Stimulated activated CD4-positive, alpha-beta T cell treated with anti-CD3 and anti-CD28 coated beads, Interleukin-2, amount 100 ng/mL, for 4 hours (primary cell): Measurements from ENCODE around the gene RBMY1E.
"Not testable (repeated sequence)": the region's sequence is repeated elsewhere in the genome, so short reads cannot be mapped to it uniquely, and the experiment has no call there.

ENCODE experiments used
- DNase-seq: peaks from one replicate; pipeline ENCODE4 v3.0.0-alpha.2; 2020; ENCODE audit warnings: low read depth

RBMY1E gene

GRCh38 chrY:21917932-21918331 is at the start of gene RBMY1E:
Gene RBMY1E (minus strand): TSS chrY:21918032. CDS start chrY:21916054, 1,978 bp downstream.
- DNase-seq, result not testable (repeated sequence)

GRCh38 chrY:21894426-21894825 is 23.4 kb downstream of the RBMY1E start, which contains the start of gene RBMY1D:
Gene RBMY1D (minus strand): TSS chrY:21894526. CDS start chrY:21892513, 2,013 bp downstream.
- DNase-seq, result not testable (repeated sequence)

GRCh38 chrY:21869407-21870076 is 48.3 kb downstream of the RBMY1E start:
- not testable (repeated sequence) for DNase-seq
